Fibroblast of skin of back (primary cell): ENCODE results near the gene NFASC.

Experiments
- DNase-seq: peaks from one replicate; pipeline ENCODE4 v3.0.0-alpha.2; 2013

The NFASC gene

GRCh38 chr1:204928671-204929486 is 58.2 kb downstream of the NFASC start:
- no peak for DNase-seq

- no peak for DNase-seq
Observed at GRCh38 chr1:204929487-204930154, 59.0 kb downstream of the NFASC start.

- DNase-seq: no peak
Observed at GRCh38 chr1:204930155-204930523, 59.5 kb downstream of the NFASC start.

GRCh38 chr1:204931313-204931712 is 60.7 kb downstream of the NFASC start:
- DNase-seq: no peak

GRCh38 chr1:204931768-204932572 is 61.3 kb downstream of the NFASC start:
- no peak for DNase-seq

- no peak for DNase-seq
Observed at GRCh38 chr1:204932573-204932909, 61.9 kb downstream of the NFASC start.

- DNase-seq: no peak
Observed at GRCh38 chr1:204935155-204935554, 64.5 kb downstream of the NFASC start.

GRCh38 chr1:204936765-204937164 is 66.1 kb downstream of the NFASC start:
- DNase-seq: no peak

GRCh38 chr1:204937901-204938300 is 67.2 kb downstream of the NFASC start:
- DNase-seq: no peak

- DNase-seq: peak; percentile 20
Observed at GRCh38 chr1:204940591-204940990, 69.9 kb downstream of the NFASC start.

- DNase-seq: peak; percentile 38
Observed at GRCh38 chr1:204941421-204942338, 71.0 kb downstream of the NFASC start.

- no peak for DNase-seq
Observed at GRCh38 chr1:204943495-204943894, 72.8 kb downstream of the NFASC start.

GRCh38 chr1:204944662-204945061 is 74.0 kb downstream of the NFASC start:
- no peak for DNase-seq

GRCh38 chr1:204945565-204945977 is 74.9 kb downstream of the NFASC start:
- DNase-seq: no peak

- DNase-seq: no peak
Observed at GRCh38 chr1:204946640-204947039, 76.0 kb downstream of the NFASC start.

GRCh38 chr1:204947338-204947737 is 76.7 kb downstream of the NFASC start:
- DNase-seq: no peak

GRCh38 chr1:204947747-204948146 is 77.1 kb downstream of the NFASC start:
- DNase-seq: no peak

- no peak for DNase-seq
Observed at GRCh38 chr1:204950353-204951001, 79.8 kb downstream of the NFASC start.

- DNase-seq: no peak
Observed at GRCh38 chr1:204958317-204959307, 88.0 kb downstream of the NFASC start.

GRCh38 chr1:204959374-204959773 is 88.7 kb downstream of the NFASC start:
- no peak for DNase-seq
